Uterus (tissue), 4 donors: ENCODE measurements around the gene KATNBL1. TPM values are rescaled to one million over a fixed set of nuclear protein-coding genes. Genes with fewer than 3 reads are reported as not detected.

Source experiments
- DNase-seq, 2 donors: peaks; one replicate each; pipeline ENCODE4 v3.0.0-alpha.2; 2019 to 2020
- H3K27ac ChIP-seq, 2 donors: fragments of 200-600 bp; sonication (generic); 1 replicate in 1 of 2; 2 replicates in 1 of 2; pipeline ENCODE4 v1.5.1; 2016 to 2018
- H3K27me3 ChIP-seq, 2 donors: fragments of 200-600 bp; sonication (generic); one replicate each; pipeline ENCODE4 v1.5.1; 2018 to 2019; ENCODE audit warnings: control low read depth in 1 of 2
- H3K36me3 ChIP-seq, 2 donors: fragments of 200-600 bp; sonication (generic); one replicate each; pipeline ENCODE4 v1.5.1; 2019; ENCODE audit warnings: control low read depth in 1 of 2
- H3K4me1 ChIP-seq, 2 donors: fragments of 200-600 bp; sonication (generic); one replicate each; pipeline ENCODE4 v1.5.1; 2018 to 2019; ENCODE audit warnings: control low read depth in 1 of 2
- H3K4me3 ChIP-seq, 2 donors: fragments of 200-600 bp; sonication (generic); 1 replicate in 1 of 2; 2 replicates in 1 of 2; pipeline ENCODE4 v1.5.1; 2018 to 2019; ENCODE audit warnings: mild to moderate bottlenecking in 1 of 2
- H3K9me3 ChIP-seq, 2 donors: fragments of 200-600 bp; sonication (generic); one replicate each; pipeline ENCODE4 v1.5.1; 2019; ENCODE audit warnings: control low read depth in 1 of 2
- POLR2A ChIP-seq, 2 donors: fragments of 450-650 bp; IDR thresholded peaks; one replicate each; pipeline ENCODE4 v1.6.1; 2016; ENCODE audit warnings: antibody characterized with exemption in 2 of 2, mild to moderate bottlenecking in 1 of 2, moderate library complexity in 1 of 2
- intact Hi-C: fragments of 100-400 bp; cut with DNase I; formaldehyde crosslinking; loops from one replicate; pipeline ENCODE4 v1.15.1; 2023; ENCODE audit warnings: low total_unique reads
- total RNA-seq, 4 donors: library from RNA; depleted of rRNA in 3 of 4; stranded (reverse); fragments of >200 nt in 3 of 4; gene quantifications; one replicate each; pipeline versions ENCODE4 v1.1.0 to v1.2.4, GENCODE V29; 2014 to 2023
- TF ChIP-seq, protein P1 (sequence below), 4 experiments: fragments of 200-600 bp in 2 of 4; fragments of 450-650 bp in 2 of 4; sonication (generic) in 2 of 4; IDR thresholded peaks; one replicate each; pipeline ENCODE4 v1.5.1; 2016 to 2019; ENCODE audit warnings: antibody characterized with exemption in 4 of 4, mild to moderate bottlenecking in 2 of 4, moderate library complexity in 1 of 4
- donor health status: DM: yes; HTN: yes; CAD: no.

Gene KATNBL1
- total RNA-seq, 4 donors from 2014 or later: 75.5 to 116 (median 97.8) TPM

- intact Hi-C loops: no loop called here
- TF ChIP-seq POLR2A (IDR thresholded peaks at IDR 0.05): no peak
- Histone ChIP-seq H3K27ac (no peak overlapping the region), H3K4me3 (no peak overlapping the region), H3K9me3 (no peaks in the 10 kb centered on the region), H3K36me3 (no peaks in the 10 kb centered on the region), H3K27me3 (no peaks in the 10 kb centered on the region), H3K4me1 (no peaks in the 10 kb centered on the region)
- no peak for DNase-seq
Observed at GRCh38 chr15:34246276-34246976, 36.5 kb upstream of the KATNBL1 start.

GRCh38 chr15:34243226-34243625 is 33.3 kb upstream of the KATNBL1 start:
- intact Hi-C loops: no loop called here
- Histone ChIP-seq H3K27me3 (no peaks in the 10 kb centered on the region), H3K27ac (no peak overlapping the region), H3K9me3 (no peaks in the 10 kb centered on the region), H3K4me1 (no peaks in the 10 kb centered on the region), H3K36me3 (no peaks in the 10 kb centered on the region), H3K4me3 (no peak overlapping the region)
- no peak for TF ChIP-seq POLR2A (IDR thresholded peaks at IDR 0.05)
- TF ChIP-seq, protein P1, sequence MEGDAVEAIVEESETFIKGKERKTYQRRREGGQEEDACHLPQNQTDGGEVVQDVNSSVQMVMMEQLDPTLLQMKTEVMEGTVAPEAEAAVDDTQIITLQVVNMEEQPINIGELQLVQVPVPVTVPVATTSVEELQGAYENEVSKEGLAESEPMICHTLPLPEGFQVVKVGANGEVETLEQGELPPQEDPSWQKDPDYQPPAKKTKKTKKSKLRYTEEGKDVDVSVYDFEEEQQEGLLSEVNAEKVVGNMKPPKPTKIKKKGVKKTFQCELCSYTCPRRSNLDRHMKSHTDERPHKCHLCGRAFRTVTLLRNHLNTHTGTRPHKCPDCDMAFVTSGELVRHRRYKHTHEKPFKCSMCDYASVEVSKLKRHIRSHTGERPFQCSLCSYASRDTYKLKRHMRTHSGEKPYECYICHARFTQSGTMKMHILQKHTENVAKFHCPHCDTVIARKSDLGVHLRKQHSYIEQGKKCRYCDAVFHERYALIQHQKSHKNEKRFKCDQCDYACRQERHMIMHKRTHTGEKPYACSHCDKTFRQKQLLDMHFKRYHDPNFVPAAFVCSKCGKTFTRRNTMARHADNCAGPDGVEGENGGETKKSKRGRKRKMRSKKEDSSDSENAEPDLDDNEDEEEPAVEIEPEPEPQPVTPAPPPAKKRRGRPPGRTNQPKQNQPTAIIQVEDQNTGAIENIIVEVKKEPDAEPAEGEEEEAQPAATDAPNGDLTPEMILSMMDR (IDR thresholded peaks at IDR 0.05): no peak
- no peak for DNase-seq

DNA sequence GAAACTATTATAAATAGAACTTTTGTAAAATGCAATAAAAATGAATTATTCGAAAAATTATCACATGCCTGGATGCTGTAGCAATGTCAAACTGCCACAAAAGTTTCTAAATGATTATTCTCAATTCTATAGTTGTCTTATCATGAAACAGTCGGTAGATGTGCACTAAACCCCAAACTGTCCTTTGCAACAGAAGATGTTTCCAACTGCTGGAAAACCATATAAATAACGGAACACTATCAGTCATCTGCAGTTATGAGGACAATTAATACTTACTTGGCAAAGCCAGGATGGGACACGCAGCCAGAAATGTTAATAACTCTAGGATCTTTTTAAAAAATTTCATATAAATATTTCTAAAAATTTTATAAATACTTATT is 32.4 kb upstream of the KATNBL1 start:
- no peaks in the 10 kb centered on the region for H3K4me1 ChIP-seq
- H3K36me3 ChIP-seq: no peaks in the 10 kb centered on the region
- no peaks in the 10 kb centered on the region for H3K27me3 ChIP-seq
- intact Hi-C loops: no loop called here
- H3K27ac ChIP-seq: no peak overlapping the region
- H3K4me3 ChIP-seq: no peak overlapping the region
- no peaks in the 10 kb centered on the region for H3K9me3 ChIP-seq
- TF ChIP-seq POLR2A (IDR thresholded peaks at IDR 0.05): no peak
- TF ChIP-seq, protein P1 (IDR thresholded peaks at IDR 0.05): no peak
- no peak for DNase-seq

- Histone ChIP-seq H3K9me3 (no peaks in the 10 kb centered on the region), H3K27me3 (no peaks in the 10 kb centered on the region), H3K4me1 (no peaks in the 10 kb centered on the region), H3K27ac (no peak overlapping the region), H3K36me3 (no peaks in the 10 kb centered on the region), H3K4me3 (no peak overlapping the region)
- no peak for TF ChIP-seq POLR2A (IDR thresholded peaks at IDR 0.05)
- TF ChIP-seq, protein P1 (IDR thresholded peaks at IDR 0.05): peak; percentile 53 to 70 (median 60)
- intact Hi-C loops: no loop called here
- peak in 1 of 2 donors; percentile 25 for DNase-seq
Observed at GRCh38 chr15:34241376-34242330, 31.8 kb upstream of the KATNBL1 start.

GRCh38 chr15:34240537-34240936 is 30.6 kb upstream of the KATNBL1 start:
- DNase-seq: no peak
- Histone ChIP-seq H3K9me3 (no peaks in the 10 kb centered on the region), H3K27me3 (no peaks in the 10 kb centered on the region), H3K4me1 (no peaks in the 10 kb centered on the region), H3K27ac (no peak overlapping the region), H3K36me3 (no peaks in the 10 kb centered on the region), H3K4me3 (no peak overlapping the region)
- intact Hi-C loops: no loop called here
- TF ChIP-seq, protein P1 (IDR thresholded peaks at IDR 0.05): no peak
- no peak for TF ChIP-seq POLR2A (IDR thresholded peaks at IDR 0.05)
